GM18507 (cell line): ENCODE results near the gene CASD1.
A peak's percentile ranks its signal among the peaks of the same experiment; 100 is the strongest.

Experiments used
- DNase-seq: peaks from one replicate; pipeline ENCODE4 v3.0.0; 2011; ENCODE audit warnings: low read depth; ENCODE audit not compliant: insufficient read length; ENCODE audit errors: extremely low spot score
- FAIRE-seq: peaks from 2 replicates; lab custom pipeline; 2011; peaks lifted over from hg19 to GRCh38; lab: Jason Lieb, UNC

CASD1 gene

DNA sequence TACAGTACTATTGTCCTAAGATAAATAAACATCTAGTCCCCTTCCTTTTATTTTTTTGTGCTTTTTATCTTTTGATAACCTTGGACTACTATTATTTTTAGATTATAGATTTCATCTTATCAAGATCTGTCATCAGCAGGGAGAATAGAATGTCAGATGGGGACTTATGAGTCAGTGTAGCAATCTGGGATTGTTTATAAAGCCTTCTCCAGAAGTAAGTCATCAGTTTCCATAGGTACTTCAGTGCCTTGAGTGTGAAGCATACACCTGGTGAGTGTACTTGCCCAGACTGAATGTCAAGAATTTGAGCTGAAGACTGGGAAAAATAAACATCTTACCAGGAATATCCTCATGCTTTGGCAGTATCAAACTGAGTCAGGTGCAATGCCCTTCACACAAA lies 2.1 kb downstream of the CASD1 start:
- FAIRE-seq (no peak), DNase-seq (no peak)

DNA sequence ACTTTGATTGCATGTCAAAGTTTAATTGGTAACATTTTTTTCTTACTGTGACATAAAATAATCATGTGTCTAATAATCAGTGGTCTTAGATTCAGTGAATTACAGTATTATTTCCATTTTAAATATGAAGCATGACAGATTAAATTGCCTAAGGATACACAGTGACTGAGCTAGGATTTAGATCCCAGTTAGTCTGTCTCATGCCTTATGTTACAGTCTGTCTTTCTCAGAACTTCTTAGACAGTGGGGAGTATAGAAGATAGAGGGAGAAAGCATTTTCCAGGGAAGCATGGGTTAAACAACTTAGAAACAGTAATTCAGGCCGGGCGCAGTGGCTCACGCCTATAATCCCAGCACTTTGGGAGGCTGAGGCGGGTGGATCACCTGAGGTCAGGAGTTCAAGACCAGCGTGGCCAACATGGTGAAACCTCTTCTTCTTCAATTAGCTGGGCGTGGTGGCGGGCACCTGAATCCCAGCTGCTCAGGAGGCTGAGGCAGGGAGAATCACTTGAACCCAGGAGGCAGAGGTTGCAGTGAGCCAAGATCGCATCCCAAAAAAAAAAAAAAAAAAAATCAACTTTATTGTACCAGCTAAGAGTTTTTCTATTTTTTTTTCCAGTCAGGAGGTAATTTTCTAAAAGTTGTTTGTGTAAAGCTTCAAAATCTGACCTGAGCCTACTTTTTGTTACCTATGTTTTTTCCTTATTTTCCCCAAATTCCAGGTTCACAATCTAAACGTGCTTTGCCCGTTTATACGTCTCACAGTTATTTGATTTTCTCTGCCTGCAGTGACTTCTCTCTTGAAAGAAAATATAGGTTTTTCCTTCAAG lies 3.3 kb downstream of the CASD1 start:
- FAIRE-seq (no peak), DNase-seq (no peak)

- DNase-seq = no peak
- FAIRE-seq = no peak
These were observed 3.9 kb downstream of the CASD1 start for GRCh38 chr7:94513565-94513860.

DNA sequence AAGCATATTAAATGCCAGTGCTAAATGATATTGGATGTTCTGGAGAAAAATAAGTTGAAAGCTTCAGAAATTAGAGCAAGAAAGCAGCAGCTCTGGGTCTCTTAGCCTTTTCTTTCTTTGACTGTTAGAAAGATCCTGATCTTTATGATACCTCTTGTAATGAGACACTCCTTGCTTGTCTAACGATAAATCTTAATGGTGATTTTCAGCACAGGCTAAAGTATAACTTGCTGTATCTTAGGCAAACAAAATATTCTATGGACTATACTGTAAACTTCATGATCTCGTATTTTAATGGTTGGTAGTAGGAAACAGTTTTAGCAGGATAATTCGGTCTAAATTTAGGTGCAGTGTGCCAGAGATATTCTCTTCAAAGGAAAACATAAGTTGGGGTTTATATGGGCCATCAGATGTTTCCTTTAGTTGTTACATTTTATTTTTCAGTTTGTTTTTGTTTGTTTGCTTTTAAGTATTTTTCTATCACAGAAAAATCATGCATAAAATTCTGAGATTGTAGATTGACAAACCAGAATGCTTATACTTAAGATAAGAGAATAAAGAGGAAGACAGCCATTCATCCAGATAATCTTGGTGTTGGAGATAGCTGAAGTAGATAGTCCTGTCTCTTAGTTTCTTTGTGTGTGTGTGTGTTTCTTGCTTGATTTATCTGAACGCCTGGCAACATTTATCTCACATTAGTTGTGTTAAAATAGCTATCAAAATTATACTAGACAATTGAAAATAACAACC lies 4.7 kb downstream of the CASD1 start:
- DNase-seq (no peak), FAIRE-seq (no peak)

GRCh38 chr7:94514917-94515316 lies 5.3 kb downstream of the CASD1 start:
- no peak for DNase-seq
- FAIRE-seq = no peak

- FAIRE-seq (no peak), DNase-seq (no peak)
These were observed 16.3 kb downstream of the CASD1 start for GRCh38 chr7:94525923-94526322.

GRCh38 chr7:94529516-94529915 lies 19.9 kb downstream of the CASD1 start:
- DNase-seq = no peak
- FAIRE-seq = no peak

GRCh38 chr7:94530109-94530508 lies 20.5 kb downstream of the CASD1 start:
- DNase-seq (no peak), FAIRE-seq (no peak)

GRCh38 chr7:94532676-94533075 lies 23.1 kb downstream of the CASD1 start:
- no peak for DNase-seq
- no peak for FAIRE-seq

DNA sequence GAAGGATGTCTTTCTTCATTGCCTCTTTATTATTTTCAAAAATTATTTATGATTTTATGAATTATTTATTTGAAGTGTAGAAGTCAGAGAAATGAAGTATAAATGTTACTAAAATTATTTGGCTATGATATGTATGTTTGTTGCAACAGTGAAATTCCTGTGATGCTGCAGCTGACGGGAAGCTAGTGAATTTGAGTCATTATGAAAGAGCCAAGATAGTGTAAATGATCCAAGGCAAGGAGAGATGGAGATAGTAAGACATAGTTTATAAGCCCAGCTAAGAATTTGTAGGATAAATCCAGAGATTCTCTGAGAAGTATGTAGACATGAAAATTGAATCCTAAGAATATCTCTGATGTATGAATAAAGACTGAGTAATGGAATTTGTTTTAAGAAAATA lies 30.8 kb downstream of the CASD1 start:
- FAIRE-seq (no peak), DNase-seq (no peak)

GRCh38 chr7:94547126-94547525 lies 37.5 kb downstream of the CASD1 start:
- FAIRE-seq (peak; percentile 9), DNase-seq (no peak)

- DNase-seq (no peak), FAIRE-seq (peak; percentile 35)
These were observed 46.4 kb downstream of the CASD1 start for GRCh38 chr7:94556028-94556427.

GRCh38 chr7:94557215-94557614 lies 47.6 kb downstream of the CASD1 start:
- FAIRE-seq = no peak
- no peak for DNase-seq

DNA sequence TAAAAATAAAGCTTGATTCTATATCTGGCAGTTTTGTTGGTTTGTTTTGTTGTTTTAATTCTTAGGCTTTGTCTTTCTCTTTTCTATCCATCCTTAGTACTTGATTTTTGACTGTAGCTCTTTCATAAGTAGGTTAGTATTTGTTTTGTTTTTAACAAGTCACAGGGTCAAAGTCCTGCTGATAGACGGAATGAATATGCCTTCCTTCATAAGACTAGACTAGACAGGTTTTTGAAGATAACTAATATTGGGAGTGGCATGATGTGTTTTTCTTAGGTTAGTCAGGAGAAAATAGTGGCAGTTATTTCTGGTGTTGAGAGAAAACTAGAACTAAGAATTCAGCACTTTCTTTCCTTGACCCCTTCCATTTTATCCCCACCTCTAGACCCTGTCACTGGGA lies 50.4 kb downstream of the CASD1 start:
- DNase-seq = no peak
- FAIRE-seq = no peak

- DNase-seq (no peak), FAIRE-seq (no peak)
These were observed 52.4 kb downstream of the CASD1 start for GRCh38 chr7:94561841-94562514.

DNA sequence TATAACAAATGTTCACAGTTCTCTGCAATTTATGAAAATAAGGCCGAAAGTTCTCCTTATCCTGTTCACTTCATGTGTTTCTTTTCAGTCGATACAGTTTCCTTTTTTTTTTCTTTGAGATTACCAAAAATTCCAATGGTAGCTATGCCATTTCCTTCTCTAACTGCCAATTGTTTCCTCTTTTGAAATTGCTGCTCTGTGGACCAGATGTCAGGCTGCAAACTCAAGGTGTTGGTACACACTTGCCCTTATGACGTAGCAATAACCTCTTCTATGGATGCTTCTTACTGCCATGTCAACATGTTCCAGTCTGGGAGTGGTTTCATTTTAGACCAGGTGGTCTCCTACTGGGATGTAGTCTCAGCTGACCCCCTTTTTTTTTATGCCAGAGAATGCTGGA lies 52.9 kb downstream of the CASD1 start:
- DNase-seq (no peak), FAIRE-seq (no peak)

GRCh38 chr7:94565247-94565894 lies 55.8 kb downstream of the CASD1 start:
- FAIRE-seq (no peak), DNase-seq (no peak)

- FAIRE-seq (no peak), DNase-seq (no peak)
These were observed 57.8 kb downstream of the CASD1 start for GRCh38 chr7:94567396-94567795.

- FAIRE-seq = no peak
These were observed 62.2 kb downstream of the CASD1 start for GRCh38 chr7:94571816-94572215.

DNA sequence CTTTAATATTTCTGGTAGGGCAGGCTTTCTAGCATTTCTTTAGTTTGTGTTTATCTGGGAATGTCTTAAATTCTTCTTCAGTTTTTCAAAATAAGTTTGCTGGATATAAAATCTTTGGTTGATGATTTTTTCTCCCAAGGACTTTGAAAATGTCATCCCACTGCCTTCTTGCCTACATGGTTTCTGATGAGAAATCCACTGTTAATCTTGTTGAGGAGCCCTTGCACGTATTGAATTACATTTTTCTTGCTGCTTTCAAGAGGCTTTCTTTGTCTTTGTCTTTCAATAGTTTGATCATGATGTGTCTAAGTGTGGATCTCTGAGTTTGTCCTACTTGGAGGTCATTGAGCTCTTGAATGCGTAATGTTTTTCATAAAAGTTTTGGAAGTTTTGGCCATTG lies 66.0 kb downstream of the CASD1 start:
- FAIRE-seq (no peak), DNase-seq (no peak)

More at GRCh38 chr7:94571816-94572215, 62.2 kb downstream of the CASD1 start:
- DNase-seq = no peak
